Suppressor macrophage treated with lipopolysaccharide for 4 hours (primary cell): ENCODE data around the gene DNAJB6.
"Not testable (repeated sequence)": the region's sequence is repeated elsewhere in the genome, so short reads cannot be mapped to it uniquely, and the experiment has no call there.

Source experiments
- DNase-seq: peaks from one replicate; pipeline ENCODE4 v3.0.0-alpha.2; 2020

Gene DNAJB6

GRCh38 chr7:157445246-157445955 is 108.6 kb downstream of the DNAJB6 start:
- DNase-seq = no peak

- DNase-seq = no peak
Measured at GRCh38 chr7:157445956-157446295, 109.1 kb downstream of the DNAJB6 start.

GRCh38 chr7:157446322-157446721 is 109.5 kb downstream of the DNAJB6 start:
- DNase-seq = no peak

GRCh38 chr7:157454003-157454402 is 117.2 kb downstream of the DNAJB6 start:
- DNase-seq = not testable (repeated sequence)

- no peak for DNase-seq
Measured at GRCh38 chr7:157457355-157458253, 120.8 kb downstream of the DNAJB6 start.

GRCh38 chr7:157458254-157458633 is 121.4 kb downstream of the DNAJB6 start:
- DNase-seq = no peak

- no peak for DNase-seq
Measured at GRCh38 chr7:157459966-157460365, 123.2 kb downstream of the DNAJB6 start.

GRCh38 chr7:157460721-157461120 is 123.9 kb downstream of the DNAJB6 start:
- no peak for DNase-seq

- DNase-seq = no peak
Measured at GRCh38 chr7:157461573-157462418, 125.0 kb downstream of the DNAJB6 start.

GRCh38 chr7:157462419-157462771 is 125.6 kb downstream of the DNAJB6 start:
- DNase-seq = no peak

GRCh38 chr7:157462840-157463239 is 126.0 kb downstream of the DNAJB6 start:
- DNase-seq = no peak

GRCh38 chr7:157463245-157463644 is 126.4 kb downstream of the DNAJB6 start:
- no peak for DNase-seq

GRCh38 chr7:157464111-157464970 is 127.5 kb downstream of the DNAJB6 start:
- DNase-seq = no peak

- DNase-seq = no peak
Measured at GRCh38 chr7:157464971-157465886, 128.4 kb downstream of the DNAJB6 start.

GRCh38 chr7:157465891-157466866 is 129.4 kb downstream of the DNAJB6 start:
- DNase-seq = no peak

- no peak for DNase-seq
Measured at GRCh38 chr7:157466867-157467261, 130.1 kb downstream of the DNAJB6 start.
